Measurements from ENCODE around the gene ELMO1.

DNA sequence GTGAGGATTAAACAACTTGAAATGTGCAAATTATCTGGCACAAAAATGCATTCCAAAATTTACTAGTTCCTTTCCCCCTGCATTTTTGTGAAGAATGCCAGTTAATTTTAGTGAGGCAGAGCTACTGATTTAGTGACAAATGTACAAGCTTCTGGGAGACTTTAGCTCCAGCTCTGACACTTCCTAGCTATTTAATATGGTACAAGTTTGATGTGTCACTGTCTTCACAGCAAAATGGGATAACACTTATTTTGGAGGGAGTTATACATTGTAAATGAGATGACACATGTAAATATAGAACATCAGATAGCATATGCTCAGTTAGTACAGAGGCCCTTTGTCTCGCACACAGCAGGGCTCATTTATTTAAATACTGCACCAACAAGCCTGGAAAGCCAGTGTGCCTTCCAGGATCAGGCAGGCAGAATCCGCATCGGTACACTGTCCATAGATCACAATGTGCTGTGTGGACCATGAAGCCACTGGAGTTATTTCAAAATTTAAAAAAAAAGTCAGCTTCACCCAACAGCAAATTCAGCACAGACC, 48.7 kb downstream of the ELMO1 start:
- TF ChIP-seq, protein P1, sequence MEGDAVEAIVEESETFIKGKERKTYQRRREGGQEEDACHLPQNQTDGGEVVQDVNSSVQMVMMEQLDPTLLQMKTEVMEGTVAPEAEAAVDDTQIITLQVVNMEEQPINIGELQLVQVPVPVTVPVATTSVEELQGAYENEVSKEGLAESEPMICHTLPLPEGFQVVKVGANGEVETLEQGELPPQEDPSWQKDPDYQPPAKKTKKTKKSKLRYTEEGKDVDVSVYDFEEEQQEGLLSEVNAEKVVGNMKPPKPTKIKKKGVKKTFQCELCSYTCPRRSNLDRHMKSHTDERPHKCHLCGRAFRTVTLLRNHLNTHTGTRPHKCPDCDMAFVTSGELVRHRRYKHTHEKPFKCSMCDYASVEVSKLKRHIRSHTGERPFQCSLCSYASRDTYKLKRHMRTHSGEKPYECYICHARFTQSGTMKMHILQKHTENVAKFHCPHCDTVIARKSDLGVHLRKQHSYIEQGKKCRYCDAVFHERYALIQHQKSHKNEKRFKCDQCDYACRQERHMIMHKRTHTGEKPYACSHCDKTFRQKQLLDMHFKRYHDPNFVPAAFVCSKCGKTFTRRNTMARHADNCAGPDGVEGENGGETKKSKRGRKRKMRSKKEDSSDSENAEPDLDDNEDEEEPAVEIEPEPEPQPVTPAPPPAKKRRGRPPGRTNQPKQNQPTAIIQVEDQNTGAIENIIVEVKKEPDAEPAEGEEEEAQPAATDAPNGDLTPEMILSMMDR (IDR thresholded peaks at IDR 0.05) = no peak
- TF ChIP-seq POLR2A (IDR thresholded peaks at IDR 0.05) = no peak
- no peak for TF ChIP-seq EP300 (IDR thresholded peaks at IDR 0.05)

All from ovary (tissue), 3 donors.